Body of pancreas (tissue), 4 donors: ENCODE data around the gene EIF2AK2.

Experiments used
- POLR2A ChIP-seq, 3 donors: fragments of 450-650 bp; IDR thresholded peaks; one replicate each; pipeline ENCODE4 v1.6.1; 2016; ENCODE audit warnings: antibody characterized with exemption in 3 of 3, mild to moderate bottlenecking in 2 of 3
- TF ChIP-seq, protein P1 (sequence below), 7 experiments: fragments of 450-650 bp in 4 of 7; fragments of 200-600 bp in 3 of 7; sonication (generic) in 3 of 7; IDR thresholded peaks; one replicate each; pipeline ENCODE4 v1.5.1; 2016 to 2019; ENCODE audit warnings: antibody characterized with exemption in 7 of 7

DNA sequence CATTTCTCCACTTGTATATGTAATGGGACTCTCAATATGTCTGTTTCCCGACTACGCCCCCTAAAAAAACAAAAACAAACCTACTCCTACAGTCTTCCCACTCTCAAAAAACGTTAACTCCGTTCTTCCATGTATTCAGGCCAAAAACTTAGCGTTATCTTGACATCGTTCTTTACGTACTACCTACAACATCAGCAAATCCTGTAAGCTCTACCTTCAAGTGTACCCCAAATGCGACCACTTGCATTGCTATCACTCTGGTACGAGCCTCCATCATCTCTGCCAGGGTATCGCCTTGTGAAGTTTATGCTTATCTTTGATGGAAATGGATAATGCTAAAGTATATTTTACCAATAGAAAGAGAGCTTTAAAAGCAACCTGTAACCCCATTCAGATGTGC is 72.0 kb downstream of the EIF2AK2 start:
- TF ChIP-seq, protein P1, sequence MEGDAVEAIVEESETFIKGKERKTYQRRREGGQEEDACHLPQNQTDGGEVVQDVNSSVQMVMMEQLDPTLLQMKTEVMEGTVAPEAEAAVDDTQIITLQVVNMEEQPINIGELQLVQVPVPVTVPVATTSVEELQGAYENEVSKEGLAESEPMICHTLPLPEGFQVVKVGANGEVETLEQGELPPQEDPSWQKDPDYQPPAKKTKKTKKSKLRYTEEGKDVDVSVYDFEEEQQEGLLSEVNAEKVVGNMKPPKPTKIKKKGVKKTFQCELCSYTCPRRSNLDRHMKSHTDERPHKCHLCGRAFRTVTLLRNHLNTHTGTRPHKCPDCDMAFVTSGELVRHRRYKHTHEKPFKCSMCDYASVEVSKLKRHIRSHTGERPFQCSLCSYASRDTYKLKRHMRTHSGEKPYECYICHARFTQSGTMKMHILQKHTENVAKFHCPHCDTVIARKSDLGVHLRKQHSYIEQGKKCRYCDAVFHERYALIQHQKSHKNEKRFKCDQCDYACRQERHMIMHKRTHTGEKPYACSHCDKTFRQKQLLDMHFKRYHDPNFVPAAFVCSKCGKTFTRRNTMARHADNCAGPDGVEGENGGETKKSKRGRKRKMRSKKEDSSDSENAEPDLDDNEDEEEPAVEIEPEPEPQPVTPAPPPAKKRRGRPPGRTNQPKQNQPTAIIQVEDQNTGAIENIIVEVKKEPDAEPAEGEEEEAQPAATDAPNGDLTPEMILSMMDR (IDR thresholded peaks at IDR 0.05), result no peak
- TF ChIP-seq POLR2A (IDR thresholded peaks at IDR 0.05), result no peak
